ENCODE measurements around the gene SMDT1. TPM values are rescaled to one million over a fixed set of nuclear protein-coding genes. Genes with fewer than 3 reads are reported as not detected.

The SMDT1 gene
- polyA plus RNA-seq, 1 of the 3 experiments (the other 2 are of a cell fraction): 29.8 TPM

GRCh38 chr22:42068291-42068690 lies 11.2 kb upstream of the SMDT1 start:
- no peaks in the 10 kb centered on the region for H4K20me1 ChIP-seq (ENCODE audit: insufficient read depth)
- peaks cover 8% of the 10 kb centered on the region in 2 experiments; a peak in 2 of 4 replicates for H3K4me1 ChIP-seq (ENCODE audit: control insufficient read depth in 1 of 2, insufficient read depth in 2 of 2, low read depth in 1 of 2, low read length in 1 of 2)
- ChIA-PET CTCF (no interaction called here), POLR2A (no interaction called here)
- H3F3A ChIP-seq (replicated peaks; ENCODE audit: insufficient read depth): no peaks in the 10 kb centered on the region
- H3K79me2 ChIP-seq (ENCODE audit: insufficient read depth): no peaks in the 10 kb centered on the region
- no peaks in the 10 kb centered on the region for H3K9me2 ChIP-seq
- H3K36me3 ChIP-seq (replicated peaks in 1 of 2; ENCODE audit: control insufficient read depth in 1 of 2, insufficient read depth in 2 of 2, low read length in 1 of 2): no peaks in the 10 kb centered on the region
- no CpG with 5 or more reads among the region's 4 CpGs for WGBS (ENCODE audit: low lambda C conversion rate)
- no peak overlapping the region for H2AFZ ChIP-seq (ENCODE audit: low read depth)
- H3K9me3 ChIP-seq: no peaks in the 10 kb centered on the region
- H3K4me3 ChIP-seq (ENCODE audit: low read depth in 2 of 2, low read length in 1 of 2): no peak overlapping the region
- H3K9ac ChIP-seq: no peak overlapping the region
- TF ChIP-seq POLR2AphosphoS5 (IDR thresholded peaks at IDR 0.05; ENCODE audit: low read depth, low read length) (no peak), EZH2phosphoT487 (IDR thresholded peaks at IDR 0.05; ENCODE audit: borderline replicate concordance, low read depth) (no peak), GATA2 (CRISPR knock-in tag; IDR thresholded peaks at IDR 0.05) (no peak), TCF12 (IDR thresholded peaks at IDR 0.05) (no peak), RCOR1 (IDR thresholded peaks at IDR 0.05; ENCODE audit: low read length) (no peak), RFX5 (IDR thresholded peaks at IDR 0.05; ENCODE audit: low read length) (no peak), USF2 (IDR thresholded peaks at IDR 0.05; ENCODE audit: borderline replicate concordance, low read depth, low read length) (no peak), TEAD4 (IDR thresholded peaks at IDR 0.05; ENCODE audit: borderline replicate concordance, insufficient read depth) (no peak), GABPA (IDR thresholded peaks at IDR 0.05; ENCODE audit: low read depth) (no peak), CTCF (IDR thresholded peaks at IDR 0.05) (no peak), EP300 (IDR thresholded peaks at IDR 0.05; ENCODE audit: borderline replicate concordance in 1 of 2, low read depth in 1 of 2, low read length in 1 of 2) (no peak), MXI1 (IDR thresholded peaks at IDR 0.05; ENCODE audit: low read depth, low read length) (no peak), SIN3A (IDR thresholded peaks at IDR 0.05; ENCODE audit: borderline replicate concordance, low read depth, low read length) (no peak), FOSL2 (IDR thresholded peaks at IDR 0.05; ENCODE audit: borderline replicate concordance, low read depth) (no peak), ELF1 (IDR thresholded peaks at IDR 0.05) (no peak), MAX (IDR thresholded peaks at IDR 0.05; ENCODE audit: low read depth) (no peak), NFIC (IDR thresholded peaks at IDR 0.05; ENCODE audit: borderline replicate concordance) (no peak)
- TF ChIP-seq, protein P1, sequence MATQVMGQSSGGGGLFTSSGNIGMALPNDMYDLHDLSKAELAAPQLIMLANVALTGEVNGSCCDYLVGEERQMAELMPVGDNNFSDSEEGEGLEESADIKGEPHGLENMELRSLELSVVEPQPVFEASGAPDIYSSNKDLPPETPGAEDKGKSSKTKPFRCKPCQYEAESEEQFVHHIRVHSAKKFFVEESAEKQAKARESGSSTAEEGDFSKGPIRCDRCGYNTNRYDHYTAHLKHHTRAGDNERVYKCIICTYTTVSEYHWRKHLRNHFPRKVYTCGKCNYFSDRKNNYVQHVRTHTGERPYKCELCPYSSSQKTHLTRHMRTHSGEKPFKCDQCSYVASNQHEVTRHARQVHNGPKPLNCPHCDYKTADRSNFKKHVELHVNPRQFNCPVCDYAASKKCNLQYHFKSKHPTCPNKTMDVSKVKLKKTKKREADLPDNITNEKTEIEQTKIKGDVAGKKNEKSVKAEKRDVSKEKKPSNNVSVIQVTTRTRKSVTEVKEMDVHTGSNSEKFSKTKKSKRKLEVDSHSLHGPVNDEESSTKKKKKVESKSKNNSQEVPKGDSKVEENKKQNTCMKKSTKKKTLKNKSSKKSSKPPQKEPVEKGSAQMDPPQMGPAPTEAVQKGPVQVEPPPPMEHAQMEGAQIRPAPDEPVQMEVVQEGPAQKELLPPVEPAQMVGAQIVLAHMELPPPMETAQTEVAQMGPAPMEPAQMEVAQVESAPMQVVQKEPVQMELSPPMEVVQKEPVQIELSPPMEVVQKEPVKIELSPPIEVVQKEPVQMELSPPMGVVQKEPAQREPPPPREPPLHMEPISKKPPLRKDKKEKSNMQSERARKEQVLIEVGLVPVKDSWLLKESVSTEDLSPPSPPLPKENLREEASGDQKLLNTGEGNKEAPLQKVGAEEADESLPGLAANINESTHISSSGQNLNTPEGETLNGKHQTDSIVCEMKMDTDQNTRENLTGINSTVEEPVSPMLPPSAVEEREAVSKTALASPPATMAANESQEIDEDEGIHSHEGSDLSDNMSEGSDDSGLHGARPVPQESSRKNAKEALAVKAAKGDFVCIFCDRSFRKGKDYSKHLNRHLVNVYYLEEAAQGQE (IDR thresholded peaks at IDR 0.05; ENCODE audit: low read depth, low read length): no peak
- TF ChIP-seq, protein P2, sequence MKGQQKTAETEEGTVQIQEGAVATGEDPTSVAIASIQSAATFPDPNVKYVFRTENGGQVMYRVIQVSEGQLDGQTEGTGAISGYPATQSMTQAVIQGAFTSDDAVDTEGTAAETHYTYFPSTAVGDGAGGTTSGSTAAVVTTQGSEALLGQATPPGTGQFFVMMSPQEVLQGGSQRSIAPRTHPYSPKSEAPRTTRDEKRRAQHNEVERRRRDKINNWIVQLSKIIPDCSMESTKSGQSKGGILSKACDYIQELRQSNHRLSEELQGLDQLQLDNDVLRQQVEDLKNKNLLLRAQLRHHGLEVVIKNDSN (IDR thresholded peaks at IDR 0.05; ENCODE audit: borderline replicate concordance, low read depth): no peak
- H3K27ac ChIP-seq (ENCODE audit: low read depth in 2 of 2, low read length in 1 of 2): no peak overlapping the region
- no peak overlapping the region for H3K4me2 ChIP-seq
- no peaks in the 10 kb centered on the region for H3K27me3 ChIP-seq (ENCODE audit: insufficient read depth)
- no peak for DNase-seq

Data from SK-N-SH (cell line).